Stimulated activated naive CD4-positive, alpha-beta T cell treated with Interleukin-2 at 50 U/mL for 16 hours (primary cell): ENCODE measurements around the gene C1orf105.
"Not testable (repeated sequence)": the region's sequence is repeated elsewhere in the genome, so short reads cannot be mapped to it uniquely, and the experiment has no call there.

ENCODE experiments used
- DNase-seq: peaks from one replicate; lab custom pipeline; 2025; lab: John Stamatoyannopoulos, UW

Gene C1orf105

GRCh38 chr1:172489847-172490246, 69.4 kb downstream of the C1orf105 start:
- no peak for DNase-seq

GRCh38 chr1:172492421-172492820, 71.9 kb downstream of the C1orf105 start:
- DNase-seq: no peak

- no peak for DNase-seq
These were observed 73.7 kb downstream of the C1orf105 start for GRCh38 chr1:172494166-172494565.

GRCh38 chr1:172496127-172496526, 75.6 kb downstream of the C1orf105 start:
- not testable (repeated sequence) for DNase-seq

GRCh38 chr1:172496678-172497077, 76.2 kb downstream of the C1orf105 start:
- no peak for DNase-seq

GRCh38 chr1:172497230-172497629, 76.7 kb downstream of the C1orf105 start:
- DNase-seq: no peak

GRCh38 chr1:172498857-172499256, 78.4 kb downstream of the C1orf105 start:
- no peak for DNase-seq

GRCh38 chr1:172499636-172500141, 79.2 kb downstream of the C1orf105 start:
- DNase-seq: no peak

GRCh38 chr1:172500207-172500606, 79.7 kb downstream of the C1orf105 start:
- DNase-seq: no peak

- no peak for DNase-seq
These were observed 87.3 kb downstream of the C1orf105 start for GRCh38 chr1:172507741-172508140.

GRCh38 chr1:172510479-172510878, 90.0 kb downstream of the C1orf105 start:
- DNase-seq: no peak

- no peak for DNase-seq
These were observed 92.1 kb downstream of the C1orf105 start for GRCh38 chr1:172512591-172512990.

GRCh38 chr1:172513479-172513878, 93.0 kb downstream of the C1orf105 start:
- DNase-seq: no peak

- DNase-seq: no peak
These were observed 93.6 kb downstream of the C1orf105 start for GRCh38 chr1:172514108-172514507.

- no peak for DNase-seq
These were observed 95.0 kb downstream of the C1orf105 start for GRCh38 chr1:172515436-172515835.

GRCh38 chr1:172515927-172516326, 95.4 kb downstream of the C1orf105 start:
- no peak for DNase-seq

- no peak for DNase-seq
These were observed 96.6 kb downstream of the C1orf105 start for GRCh38 chr1:172517081-172517480.

GRCh38 chr1:172517545-172517944, 97.1 kb downstream of the C1orf105 start:
- no peak for DNase-seq
